Hepatocyte (in vitro differentiated cells): Measurements from ENCODE around the gene CCM2. TPM values are rescaled to one million over a fixed set of nuclear protein-coding genes. Genes with fewer than 3 reads are reported as not detected.
A peak's percentile ranks its signal among the peaks of the same experiment; 100 is the strongest.

Experiments
- DNase-seq: peaks from one replicate; pipeline ENCODE4 v3.0.0-alpha.2; 2016; ENCODE audit warnings: low spot score
- H2AFZ ChIP-seq: fragments of 200-600 bp; sonication (generic); 2 replicates; pipeline ENCODE4 v1.6.0; 2016; ENCODE audit warnings: antibody characterized with exemption, mild to moderate bottlenecking
- H3K27ac ChIP-seq: fragments of 200-600 bp; sonication (generic); 2 replicates; pipeline ENCODE4 v1.5.1; 2016; ENCODE audit warnings: mild to moderate bottlenecking
- H3K27me3 ChIP-seq: fragments of 200-600 bp; sonication (generic); 2 replicates; pipeline ENCODE4 v1.6.1; 2016
- H3K36me3 ChIP-seq: fragments of 200-600 bp; sonication (generic); replicated peaks from 2 replicates; pipeline ENCODE4 v1.5.1; 2016; ENCODE audit warnings: low read depth; ENCODE audit not compliant: insufficient read depth
- H3K4me1 ChIP-seq: fragments of 200-600 bp; sonication (generic); 2 replicates; pipeline ENCODE4 v1.5.1; 2016; ENCODE audit warnings: mild to moderate bottlenecking, moderate library complexity; ENCODE audit not compliant: insufficient read depth
- H3K4me2 ChIP-seq: fragments of 200-600 bp; sonication (generic); 2 replicates; pipeline ENCODE4 v1.6.0; 2016
- H3K4me3 ChIP-seq: fragments of 200-600 bp; sonication (generic); 2 replicates; pipeline ENCODE4 v1.5.1; 2016; ENCODE audit warnings: mild to moderate bottlenecking
- H3K79me2 ChIP-seq: fragments of 200-600 bp; sonication (generic); 2 replicates; pipeline ENCODE4 v1.6.0; 2017; ENCODE audit warnings: mild to moderate bottlenecking
- H3K9me2 ChIP-seq: fragments of 200-600 bp; sonication (generic); replicated peaks from 2 replicates; pipeline ENCODE4 v1.6.0; 2017; ENCODE audit warnings: mild to moderate bottlenecking; ENCODE audit not compliant: insufficient read depth
- H3K9me3 ChIP-seq: fragments of 200-600 bp; sonication (generic); 2 replicates; pipeline ENCODE4 v1.5.1; 2016; ENCODE audit warnings: low read depth, mild to moderate bottlenecking
- H4K20me1 ChIP-seq: fragments of 200-600 bp; sonication (generic); 2 replicates; pipeline ENCODE4 v1.6.0; 2016; ENCODE audit warnings: mild to moderate bottlenecking; ENCODE audit not compliant: insufficient read depth, poor library complexity, severe bottlenecking
- CTCF ChIP-seq: fragments of 200-600 bp; sonication (generic); IDR thresholded peaks from 2 replicates; pipeline ENCODE4 v1.5.1; 2016; ENCODE audit warnings: antibody characterized with exemption, mild to moderate bottlenecking; ENCODE audit not compliant: poor library complexity
- EZH2 ChIP-seq: fragments of 200-600 bp; sonication (generic); IDR thresholded peaks from 2 replicates; pipeline ENCODE4 v1.6.1; 2016; ENCODE audit warnings: antibody characterized with exemption, mild to moderate bottlenecking, borderline replicate concordance
- EZH2phosphoT487 ChIP-seq: fragments of 200-600 bp; sonication (generic); IDR thresholded peaks from one replicate; pipeline ENCODE4 v1.6.1; 2018; ENCODE audit warnings: antibody characterized with exemption, mild to moderate bottlenecking, low read depth, moderate library complexity; ENCODE audit not compliant: unreplicated experiment, severe bottlenecking
- WGBS: methylation state at CpG from one replicate; pipeline ENCODE4 v1.1.6; 2016; ENCODE audit warnings: low lambda C conversion rate; ENCODE audit errors: missing lambda C conversion rate; 5-methylcytosine and 5-hydroxymethylcytosine counted together
- polyA plus RNA-seq: library from polyadenylated mRNA; unstranded; fragments of >200 nt; fragmentation: Nextera tagmentation; extraction: Ambion mirVana; gene quantifications from 2 replicates; pipeline ENCODE4 v1.2.1, GENCODE V29; 2016
- total RNA-seq: library from RNA; depleted of rRNA; stranded (reverse); fragments of >200 nt; gene quantifications from 2 replicates; pipeline ENCODE4 v1.2.3, GENCODE V29; 2014

The CCM2 gene
- total and polyA plus RNA-seq, 2 experiments from 2014 or later = 32.2 to 57.1 TPM

GRCh38 chr7:44972562-44972961 is 27.4 kb upstream of the CCM2 start:
- H3K4me1 ChIP-seq = no peaks in the 10 kb centered on the region
- WGBS = 89% methylated on average over 3 of the region's 3 CpGs
- H3K4me2 ChIP-seq = no peak overlapping the region
- H4K20me1 ChIP-seq = no peaks in the 10 kb centered on the region
- H3K9me3 ChIP-seq = no peaks in the 10 kb centered on the region
- no peak for TF ChIP-seq CTCF
- no peak for TF ChIP-seq EZH2
- no peak for TF ChIP-seq EZH2phosphoT487
- H3K79me2 ChIP-seq = no peaks in the 10 kb centered on the region
- H2AFZ ChIP-seq = no peak overlapping the region
- H3K9me2 ChIP-seq = no peaks in the 10 kb centered on the region
- no peaks in the 10 kb centered on the region for H3K27me3 ChIP-seq
- H3K27ac ChIP-seq = no peak overlapping the region
- no peaks in the 10 kb centered on the region for H3K36me3 ChIP-seq
- no peak for DNase-seq
- no peak overlapping the region for H3K4me3 ChIP-seq

GRCh38 chr7:44973610-44974401 is 26.2 kb upstream of the CCM2 start:
- Histone ChIP-seq H3K9me3 (no peaks in the 10 kb centered on the region), H2AFZ (no peak overlapping the region), H3K4me1 (no peaks in the 10 kb centered on the region), H3K27ac (no peak overlapping the region), H3K4me2 (no peak overlapping the region), H3K79me2 (no peaks in the 10 kb centered on the region), H3K9me2 (no peaks in the 10 kb centered on the region), H3K4me3 (no peak overlapping the region), H3K36me3 (no peaks in the 10 kb centered on the region), H3K27me3 (no peaks in the 10 kb centered on the region), H4K20me1 (no peaks in the 10 kb centered on the region)
- no peak for TF ChIP-seq EZH2
- TF ChIP-seq CTCF = peak; percentile 51
- 80% methylated on average over 10 of the region's 10 CpGs for WGBS
- peak; percentile 76 for DNase-seq

GRCh38 chr7:44974549-44974948 is 25.5 kb upstream of the CCM2 start:
- Histone ChIP-seq H3K4me2 (no peak overlapping the region), H3K9me3 (no peaks in the 10 kb centered on the region), H3K4me1 (no peaks in the 10 kb centered on the region), H4K20me1 (no peaks in the 10 kb centered on the region), H3K4me3 (no peak overlapping the region), H3K36me3 (no peaks in the 10 kb centered on the region), H3K79me2 (no peaks in the 10 kb centered on the region), H3K27ac (no peak overlapping the region), H3K9me2 (no peaks in the 10 kb centered on the region), H2AFZ (no peak overlapping the region), H3K27me3 (no peaks in the 10 kb centered on the region)
- TF ChIP-seq CTCF (no peak), EZH2 (no peak)
- WGBS = 88% methylated on average over 7 of the region's 7 CpGs
- DNase-seq = no peak
